Activated T-helper 1 cell treated with anti-CD3 and anti-CD28 coated beads, Interleukin-2, amount 50 U/mL, for 16 hours (primary cell): ENCODE results near the gene MDH1.

Experiments
- DNase-seq, 2 donors: peaks; one replicate each; pipeline ENCODE4 v3.0.0-alpha.2; 2020; ENCODE audit warnings: low read depth in 1 of 2, low spot score in 1 of 2

Gene MDH1

DNA sequence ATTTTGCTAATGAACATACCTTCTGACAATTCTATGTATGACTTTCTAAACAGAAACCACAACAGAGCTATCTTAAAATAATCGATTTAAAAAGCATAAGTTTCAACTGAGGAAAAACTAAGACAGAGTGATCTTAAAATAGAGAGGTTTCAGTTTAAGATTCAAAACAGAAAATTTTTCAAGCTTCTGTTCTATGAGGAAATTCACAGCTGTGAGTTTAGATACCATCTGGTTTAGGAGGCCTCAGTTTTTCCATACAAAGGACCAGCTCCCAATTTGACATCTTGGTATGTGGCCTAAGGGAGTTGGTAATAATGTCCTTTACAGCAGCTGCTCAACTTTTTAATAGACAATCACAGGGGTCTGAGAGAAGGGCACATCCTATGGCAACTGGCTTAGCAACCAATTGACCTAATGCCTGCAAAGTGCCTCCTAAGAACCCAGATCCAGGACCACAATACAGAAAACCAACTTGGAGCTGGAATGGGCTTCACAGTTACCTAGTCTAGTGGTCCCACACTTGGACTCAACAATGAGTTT is 39.7 kb downstream of the MDH1 start:
- no peak for DNase-seq

DNA sequence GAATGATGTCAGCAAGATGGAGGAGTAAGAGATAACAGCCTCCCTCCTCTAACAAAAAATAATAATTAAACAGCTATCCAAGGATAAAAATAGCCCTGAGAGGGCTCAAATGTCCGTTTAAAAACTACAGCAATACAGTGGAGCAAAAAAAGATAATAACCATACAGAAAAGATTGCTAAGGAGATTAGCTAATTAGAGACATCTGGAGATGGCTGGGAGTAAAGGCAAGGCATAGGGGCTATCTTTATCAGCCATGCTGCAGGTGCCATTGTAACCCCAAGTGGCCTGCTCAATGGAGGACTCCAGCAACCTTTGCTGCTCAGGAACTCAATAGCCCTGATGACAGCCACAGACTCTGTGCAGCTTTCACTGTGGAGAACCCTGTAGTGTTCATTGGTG is 42.7 kb downstream of the MDH1 start:
- DNase-seq, result no peak

DNA sequence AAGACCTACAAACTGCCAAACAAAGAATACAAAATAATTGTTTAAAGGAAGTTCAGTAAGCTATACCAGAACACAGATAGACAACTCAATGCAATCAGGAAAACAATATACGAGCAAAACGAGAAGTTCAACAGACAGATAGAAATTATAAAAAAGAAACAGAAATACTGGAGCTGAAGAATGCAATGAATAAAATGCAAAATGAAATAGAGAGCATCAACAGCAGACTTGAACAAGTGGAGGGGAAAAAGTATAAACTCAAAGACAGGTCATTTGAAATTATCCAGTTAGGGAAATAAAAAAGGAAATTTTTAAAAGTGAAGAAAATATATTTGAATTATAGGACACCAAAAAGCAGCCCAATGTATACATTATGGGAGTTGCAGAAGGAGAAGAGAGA is 43.6 kb downstream of the MDH1 start:
- DNase-seq, result no peak

DNA sequence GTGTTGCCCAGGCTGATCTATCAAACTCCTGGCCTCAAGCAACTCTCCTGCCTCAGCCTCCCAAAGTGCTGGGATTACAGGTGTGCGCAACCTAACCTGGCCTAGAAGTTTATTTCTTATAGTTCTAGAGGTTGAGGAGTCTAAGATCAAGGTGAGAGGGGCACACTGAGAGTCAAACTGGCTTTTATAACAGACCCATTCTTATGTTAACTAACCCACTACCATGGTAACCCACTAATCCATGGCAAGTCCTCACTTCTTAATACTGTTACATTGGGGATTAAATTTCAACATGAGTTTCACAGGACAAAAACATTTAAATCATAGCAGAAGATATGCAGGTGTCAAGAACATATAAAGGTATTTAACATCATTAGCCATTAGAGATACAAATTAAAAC is 50.6 kb downstream of the MDH1 start:
- no peak for DNase-seq

DNA sequence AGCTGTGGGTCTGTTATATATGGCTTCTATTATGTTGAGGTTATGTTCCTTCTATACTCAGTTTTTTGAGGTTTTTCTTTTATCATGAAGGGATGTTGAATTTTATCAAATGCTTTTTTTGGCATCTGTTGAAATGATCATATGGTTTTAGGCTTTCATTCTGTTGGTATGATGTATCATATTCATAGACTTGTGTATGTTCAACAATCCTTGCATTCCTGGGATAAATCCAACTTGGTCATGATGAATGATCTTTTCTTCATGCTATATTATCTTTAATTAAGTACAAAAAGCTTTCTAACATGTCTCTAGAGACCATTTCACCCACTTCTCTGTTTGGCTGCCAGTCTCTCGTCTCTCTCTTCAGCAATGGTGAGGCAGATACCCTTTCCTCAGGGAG is 54.2 kb downstream of the MDH1 start:
- DNase-seq, result no peak

DNA sequence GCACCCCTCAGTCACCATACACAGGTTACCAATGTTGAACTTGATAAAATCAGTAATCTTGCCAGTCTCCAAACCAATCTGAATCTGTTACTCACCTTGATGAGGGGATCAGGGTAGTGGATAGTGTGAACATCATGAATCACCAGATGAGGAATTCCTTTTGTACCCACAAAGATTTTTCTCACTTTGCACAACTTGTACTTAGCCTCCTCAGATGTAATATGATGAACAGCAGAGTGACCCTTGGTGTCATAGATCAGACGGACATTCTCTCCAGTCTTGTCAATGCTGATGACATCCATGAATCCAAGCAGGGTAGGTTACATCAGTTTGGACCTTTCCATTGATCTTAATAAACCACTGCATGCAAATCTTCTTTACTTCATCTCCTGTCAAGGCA is 54.7 kb downstream of the MDH1 start:
- DNase-seq, result no peak

DNA sequence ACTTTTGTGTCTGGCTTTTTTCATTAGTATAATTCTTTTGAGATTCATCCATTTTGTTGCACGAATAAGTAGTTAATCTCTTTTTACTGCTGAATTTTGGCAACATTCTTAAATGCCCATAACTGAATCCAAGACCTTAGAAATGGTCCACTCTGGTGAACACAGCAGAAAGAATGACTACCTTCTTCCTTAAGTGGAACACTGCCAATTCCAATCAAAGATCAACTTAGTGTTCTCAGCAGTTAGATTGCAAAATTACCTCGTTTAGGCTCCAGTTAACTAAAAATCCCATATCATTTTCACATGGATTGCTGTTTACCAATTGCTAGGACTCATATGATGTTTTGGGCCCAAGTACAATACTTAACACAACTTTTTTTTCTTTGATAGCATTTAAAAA is 59.9 kb downstream of the MDH1 start:
- DNase-seq, result no peak

DNA sequence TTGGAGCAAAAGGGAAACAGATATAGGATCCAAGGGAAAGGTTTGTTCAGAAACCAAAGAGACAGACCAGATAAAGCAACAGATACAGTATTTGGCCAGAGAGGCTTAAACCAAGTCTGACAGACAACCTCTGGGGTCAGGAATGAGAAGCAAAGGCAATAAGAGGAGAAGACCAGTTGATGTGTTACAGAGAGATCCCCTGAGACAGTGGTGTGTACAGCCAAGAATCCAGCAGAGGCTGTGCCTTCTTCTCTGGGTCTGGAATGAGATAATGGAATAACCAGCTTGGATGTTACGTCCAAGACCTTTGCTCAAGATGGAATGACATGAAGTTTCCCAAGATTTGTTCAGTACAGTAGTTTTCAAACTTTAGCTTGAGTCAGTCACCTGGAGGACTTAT is 61.1 kb downstream of the MDH1 start:
- no peak for DNase-seq

DNA sequence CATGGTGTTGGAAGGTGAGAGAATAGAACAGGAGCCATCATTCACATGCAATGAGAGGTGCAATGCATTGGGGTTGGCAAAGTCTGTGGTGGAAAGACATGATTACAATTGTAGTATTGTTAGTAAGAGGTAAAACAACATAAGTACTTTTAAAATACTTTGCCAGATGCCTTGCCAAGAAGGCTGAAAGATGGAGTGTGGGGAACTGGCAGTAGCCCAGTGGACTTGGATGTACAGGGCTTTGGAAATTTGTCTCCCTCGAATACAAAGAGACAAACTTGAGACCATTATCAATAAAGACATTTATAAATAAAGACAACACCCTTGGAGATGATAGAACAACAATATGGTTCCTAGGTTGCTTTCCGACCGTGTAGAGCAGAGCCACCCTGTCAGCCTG is 62.0 kb downstream of the MDH1 start:
- DNase-seq, result no peak

DNA sequence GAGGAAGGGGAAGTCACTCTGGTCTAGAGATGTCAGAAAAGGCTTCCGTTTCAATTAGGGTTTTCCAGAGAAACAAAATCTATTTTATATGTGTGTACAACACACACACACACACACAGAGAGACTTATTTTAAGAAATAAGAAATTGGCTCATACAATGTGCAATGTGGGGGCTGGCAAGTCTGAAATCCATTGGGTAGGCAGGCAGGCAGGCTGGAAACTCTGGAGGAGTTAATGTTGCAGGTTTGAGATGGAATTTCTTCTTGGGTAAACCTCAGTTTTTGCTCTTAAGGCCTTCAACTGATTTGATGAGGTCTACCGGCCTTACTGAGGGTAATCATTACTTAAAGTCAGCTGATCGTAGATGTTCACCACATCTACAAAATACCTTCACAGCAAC is 62.6 kb downstream of the MDH1 start:
- no peak for DNase-seq

DNA sequence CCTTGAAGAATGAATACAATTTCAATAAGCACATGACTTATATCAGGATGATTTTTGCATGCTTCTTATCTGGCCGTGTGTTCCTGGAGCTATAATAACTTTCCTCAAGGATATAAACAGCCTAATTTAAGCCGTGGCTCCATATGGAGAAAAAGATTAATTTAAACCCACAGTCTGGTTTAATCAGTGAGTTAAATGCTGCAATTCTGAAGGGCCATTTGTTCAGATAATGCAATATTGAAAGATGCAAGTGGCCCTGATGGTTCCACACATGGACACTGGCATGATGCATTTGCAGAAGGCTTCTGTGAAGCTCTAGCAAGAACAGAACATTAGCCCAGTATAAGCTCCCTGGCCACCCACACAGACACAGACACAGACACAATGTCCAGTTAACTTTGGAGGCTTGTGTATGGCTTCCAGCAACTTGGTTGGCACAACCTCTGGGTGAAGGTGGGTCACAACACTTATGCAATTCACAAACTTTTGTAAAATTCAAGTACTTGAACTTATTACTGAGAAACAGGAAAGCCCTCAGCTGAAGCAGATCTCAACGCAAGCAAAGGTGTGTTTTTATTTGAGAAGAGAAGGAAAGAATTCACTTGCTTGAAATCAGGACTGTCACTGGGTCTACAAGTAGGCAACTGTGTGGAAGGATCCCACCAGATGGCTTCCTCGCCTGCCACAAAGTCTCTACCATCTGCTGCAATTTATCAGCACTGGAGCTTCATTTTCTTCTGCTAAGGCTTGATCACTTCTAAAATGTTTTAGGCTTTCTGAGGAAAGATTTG is 63.3 kb downstream of the MDH1 start:
- DNase-seq, result no peak

DNA sequence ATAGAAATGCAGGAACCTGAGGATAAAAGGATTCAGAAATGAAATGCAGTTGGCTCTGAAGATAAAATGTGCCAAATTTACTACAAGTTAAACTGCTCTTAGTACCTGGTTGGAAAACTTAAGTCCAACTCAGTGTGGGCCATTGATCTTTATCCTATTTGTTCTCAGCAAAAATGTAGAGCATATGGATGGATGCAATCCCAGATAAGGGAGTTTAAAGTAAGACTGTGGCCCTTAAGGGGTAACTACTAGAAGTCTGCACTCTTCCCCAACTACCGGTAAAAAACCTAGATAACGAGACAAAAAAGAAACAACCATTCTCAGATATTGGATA is 63.9 kb downstream of the MDH1 start:
- DNase-seq, result no peak

DNA sequence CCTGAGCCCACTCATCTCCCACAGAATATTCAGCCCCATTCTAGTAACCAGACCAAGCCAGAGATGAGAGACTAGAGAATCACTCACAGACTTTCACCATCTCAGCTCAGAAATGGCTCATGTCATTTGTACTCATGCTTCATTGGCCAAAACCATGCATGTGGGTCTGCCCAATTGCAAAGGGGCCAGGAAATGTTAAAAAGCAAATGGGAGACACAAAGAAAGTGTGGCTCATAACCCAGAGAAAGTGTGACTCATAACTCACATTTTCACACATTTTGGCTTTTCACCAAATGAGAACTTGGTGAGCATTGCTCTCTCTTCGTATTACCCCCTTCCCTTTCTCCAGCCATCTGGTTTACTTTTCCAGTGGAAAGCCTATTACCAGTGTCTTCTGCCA is 66.2 kb downstream of the MDH1 start:
- DNase-seq, result no peak
